ENCODE measurements around the gene COL18A1. TPM values are rescaled to one million over a fixed set of nuclear protein-coding genes. Genes with fewer than 3 reads are reported as not detected.

COL18A1 gene
- polyA plus RNA-seq, 3 donors, result 0.80 to 4.1 (median 1.1) TPM

- Histone ChIP-seq H3K9ac (ENCODE audit: insufficient read depth, low read length, poor library complexity, severe bottlenecking) (peak overlapping the region; percentile 68), H3K4me3 (replicated peaks in 1 of 3; ENCODE audit: low read depth in 2 of 3, low read length in 3 of 3) (peak overlapping the region; percentile 0 to 69 (median 43)), H3K27ac (ENCODE audit: low read depth in 1 of 2, low read length in 2 of 2) (peak overlapping the region; percentile 84 to 87), H3K36me3 (replicated peaks in 1 of 2; ENCODE audit: control insufficient read depth in 1 of 2, insufficient read depth in 2 of 2, low read length in 2 of 2) (no peaks in the 10 kb centered on the region), H3K4me2 (replicated peaks; ENCODE audit: extremely low read depth, low read length, poor library complexity, severe bottlenecking) (peak overlapping the region; percentile 75), H3K9me3 (replicated peaks in 1 of 2; ENCODE audit: control insufficient read depth in 1 of 2, insufficient read depth in 1 of 2, low read length in 2 of 2) (no peaks in the 10 kb centered on the region), H3K27me3 (ENCODE audit: control insufficient read depth in 2 of 2, insufficient read depth in 2 of 2, low read length in 2 of 2) (no peaks in the 10 kb centered on the region), H3K4me1 (ENCODE audit: control insufficient read depth in 1 of 2, insufficient read depth in 2 of 2, low read length in 2 of 2) (peaks cover 42% of the 10 kb centered on the region in 2 donors), H2AFZ (ENCODE audit: insufficient read depth, low read depth, low read length, poor library complexity, severe bottlenecking) (peak overlapping the region; percentile 74), H3K79me2 (ENCODE audit: insufficient read depth, low read length) (no peaks in the 10 kb centered on the region), H4K20me1 (ENCODE audit: insufficient read depth, low read length) (no peaks in the 10 kb centered on the region)
- peaks cover 2 to 4% (median 4%) of the 10 kb centered on the region in 3 donors for H3K27me3 Mint-ChIP-seq (ENCODE audit: low read depth in 3 of 3)
- peaks cover 36% of the 10 kb centered on the region for H3K4me1 Mint-ChIP-seq
- intact Hi-C loops (cut with micrococcal nuclease), result no loop called here
- DNase-seq, result peak; percentile 41 to 65 (median 57)
- H3K9me3 Mint-ChIP-seq, result peaks cover 0 to 3% (median 0%) of the 10 kb centered on the region in 7 donors
- H3K4me3 Mint-ChIP-seq, result peak overlapping the region; percentile 76 to 79
- peak overlapping the region; percentile 80 to 98 (median 88) for H3K27ac Mint-ChIP-seq
- no peak for TF ChIP-seq CTCF (IDR thresholded peaks at IDR 0.05)
- H3K36me3 Mint-ChIP-seq, result no peaks in the 10 kb centered on the region
- 1% methylated on average over 33 of the region's 40 CpGs for WGBS (ENCODE audit: insufficient coverage)
These were observed 78.2 kb downstream of the COL18A1 start for GRCh38 chr21:45482899-45483821.

GRCh38 chr21:45484318-45484717 is 79.4 kb downstream of the COL18A1 start:
- Mint-ChIP-seq H3K4me1 (peaks cover 25% of the 10 kb centered on the region), H3K27ac (peak overlapping the region in 1 of 7 donors; percentile 51)
- 93% methylated on average over 3 of the region's 6 CpGs for WGBS (ENCODE audit: insufficient coverage)

More at GRCh38 chr21:45484318-45484717, 79.4 kb downstream of the COL18A1 start:
- H4K20me1 ChIP-seq (ENCODE audit: insufficient read depth, low read length), result no peaks in the 10 kb centered on the region
- H3K36me3 ChIP-seq (replicated peaks in 1 of 2; ENCODE audit: control insufficient read depth in 1 of 2, insufficient read depth in 2 of 2, low read length in 2 of 2), result no peaks in the 10 kb centered on the region
- H2AFZ ChIP-seq (ENCODE audit: insufficient read depth, low read depth, low read length, poor library complexity, severe bottlenecking), result no peak overlapping the region
- H3K27ac ChIP-seq (ENCODE audit: low read depth in 1 of 2, low read length in 2 of 2), result no peak overlapping the region
- H3K27me3 ChIP-seq (ENCODE audit: control insufficient read depth in 2 of 2, insufficient read depth in 2 of 2, low read length in 2 of 2), result no peaks in the 10 kb centered on the region
- no peak overlapping the region for H3K4me2 ChIP-seq (replicated peaks; ENCODE audit: extremely low read depth, low read length, poor library complexity, severe bottlenecking)
- no peak for DNase-seq
- no peak overlapping the region for H3K4me3 Mint-ChIP-seq
- no peak for TF ChIP-seq CTCF (IDR thresholded peaks at IDR 0.05)
- no peak overlapping the region for H3K4me3 ChIP-seq (replicated peaks in 1 of 3; ENCODE audit: low read depth in 2 of 3, low read length in 3 of 3)
- H3K79me2 ChIP-seq (ENCODE audit: insufficient read depth, low read length), result no peaks in the 10 kb centered on the region
- H3K27me3 Mint-ChIP-seq (ENCODE audit: low read depth in 3 of 3), result peaks cover 2 to 4% (median 4%) of the 10 kb centered on the region in 3 donors
- intact Hi-C loops (cut with micrococcal nuclease), result no loop called here
- no peaks in the 10 kb centered on the region for H3K9me3 ChIP-seq (replicated peaks in 1 of 2; ENCODE audit: control insufficient read depth in 1 of 2, insufficient read depth in 1 of 2, low read length in 2 of 2)
- no peaks in the 10 kb centered on the region for H3K36me3 Mint-ChIP-seq
- H3K4me1 ChIP-seq (ENCODE audit: control insufficient read depth in 1 of 2, insufficient read depth in 2 of 2, low read length in 2 of 2), result peaks cover 30 to 33% of the 10 kb centered on the region in 2 donors
- H3K9me3 Mint-ChIP-seq, result peaks cover 0 to under 1% (median 0%) of the 10 kb centered on the region in 7 donors
- no peak overlapping the region for H3K9ac ChIP-seq (ENCODE audit: insufficient read depth, low read length, poor library complexity, severe bottlenecking)

Data from CD14-positive monocyte (primary cell).